ENCODE data around the gene KLK3.

The KLK3 gene

DNA sequence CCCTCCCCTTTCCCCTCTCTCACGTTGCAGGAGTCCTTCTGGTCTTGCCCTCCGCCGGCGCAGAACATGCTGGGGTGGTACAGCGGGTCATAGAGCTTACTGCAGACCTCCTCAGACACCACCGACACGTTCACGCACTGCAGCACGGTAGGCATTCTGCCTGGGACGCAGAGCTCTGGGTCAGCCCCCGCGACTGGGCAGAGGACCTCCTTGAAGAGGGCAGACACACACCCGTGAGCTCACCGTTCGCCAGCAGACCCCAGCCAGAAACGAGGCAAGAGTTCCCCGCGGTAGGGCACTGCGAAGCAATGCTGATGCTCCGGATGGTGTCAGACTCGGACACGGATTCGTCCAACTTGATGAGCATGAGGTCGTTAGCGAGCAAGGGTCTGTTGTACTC lies 53.6 kb downstream of the KLK3 start:
- no peak for DNase-seq

DNA sequence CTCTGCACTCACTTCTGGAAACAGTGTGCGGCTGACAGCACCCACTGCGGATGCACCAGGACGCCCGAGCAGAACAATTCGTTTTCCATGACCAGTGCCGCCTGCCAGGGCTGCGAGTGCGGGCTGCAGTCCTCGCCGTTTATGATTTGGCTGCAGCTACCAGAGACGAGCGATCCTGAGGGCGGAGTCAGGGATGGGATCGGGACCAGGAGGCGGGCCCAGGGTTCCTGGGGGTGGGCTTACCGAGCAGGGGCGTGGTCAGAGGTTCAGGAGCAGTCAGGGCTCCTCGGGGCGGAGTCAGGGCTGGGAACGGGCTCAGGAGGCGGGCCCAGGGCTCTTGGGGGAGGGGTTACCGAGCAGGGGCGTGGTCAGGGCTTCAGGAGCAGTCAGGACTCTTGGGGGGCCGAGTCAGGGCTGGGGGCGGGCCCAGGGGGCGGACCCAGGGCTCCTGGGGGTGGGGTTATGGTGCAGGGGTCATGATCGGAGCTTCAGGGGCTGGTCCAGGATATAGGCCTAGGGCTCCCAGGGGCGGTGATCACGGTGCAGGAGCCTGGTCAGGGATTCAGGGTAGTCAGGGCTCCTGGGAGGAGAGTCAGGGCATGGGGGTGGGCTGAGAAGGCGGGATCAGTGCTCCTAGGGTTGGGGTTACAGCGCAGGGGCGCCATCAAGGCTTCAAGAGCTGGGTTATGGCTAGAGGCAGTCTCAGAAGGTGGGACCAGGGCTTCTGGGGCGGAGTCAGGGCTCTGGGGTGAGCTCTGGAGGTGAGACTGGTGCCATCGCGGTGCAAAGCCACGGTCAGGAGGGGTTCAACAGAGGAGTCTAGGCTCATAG lies 54.7 kb downstream of the KLK3 start:
- peak; percentile 60 to 82 (median 68) for DNase-seq

Data from suppressor macrophage treated with lipopolysaccharide for 1 hour (primary cell).